MCF 10A (cell line): ENCODE measurements around the gene FGFR2. TPM values are rescaled to one million over a fixed set of nuclear protein-coding genes. Genes with fewer than 3 reads are reported as not detected.

Experiments
- BruUV-seq: library from RNA; stranded (reverse); fragments of 400-500 nt; replicated peaks from 2 replicates; lab custom pipeline; 2021; lab: Mats Ljungman, UMichigan
- CTCF ChIA-PET: fragments of 300-600 bp; sonication (Branson Sonifier 250); formaldehyde crosslinking; extraction: SDS; loops from one replicate; lab custom pipeline; 2021; ENCODE audit warnings: antibody characterized with exemption, inconsistent platforms; lab: Yijun Ruan, JAX
- POLR2A ChIA-PET: fragments of 300-600, 350-650 bp; sonication (Branson Sonifier 250); formaldehyde crosslinking; extraction: SDS; loops from one replicate; lab custom pipeline; 2020; ENCODE audit warnings: antibody characterized with exemption, inconsistent platforms; lab: Yijun Ruan, JAX
- DNase-seq: peaks from one replicate; pipeline ENCODE4 v3.0.0-alpha.2; 2018; ENCODE audit not compliant: unreplicated experiment
- H3K27ac Mint-ChIP-seq: one replicate; pipeline ENCODE4 v1.8.0; 2022; ENCODE audit warnings: mild to moderate bottlenecking, low read depth, mixed read lengths; ENCODE audit not compliant: unreplicated experiment
- H3K27me3 Mint-ChIP-seq: one replicate; pipeline ENCODE4 v1.8.0; 2022; ENCODE audit warnings: mixed read lengths; ENCODE audit not compliant: insufficient read depth, unreplicated experiment
- H3K36me3 Mint-ChIP-seq: one replicate; pipeline ENCODE4 v1.8.0; 2022; ENCODE audit warnings: mild to moderate bottlenecking, moderate library complexity, mixed read lengths; ENCODE audit not compliant: insufficient read depth, unreplicated experiment
- H3K4me1 Mint-ChIP-seq: one replicate; pipeline ENCODE4 v1.8.0; 2022; ENCODE audit warnings: mixed read lengths; ENCODE audit not compliant: insufficient read depth, unreplicated experiment
- H3K4me3 Mint-ChIP-seq: one replicate; pipeline ENCODE4 v1.8.0; 2022; ENCODE audit warnings: mild to moderate bottlenecking, moderate library complexity, mixed read lengths; ENCODE audit not compliant: unreplicated experiment
- H3K9me3 Mint-ChIP-seq: one replicate; pipeline ENCODE4 v1.8.0; 2022; ENCODE audit warnings: mixed read lengths; ENCODE audit not compliant: unreplicated experiment
- CTCF ChIP-seq: fragments of 200-600 bp; IDR thresholded peaks from one replicate; pipeline ENCODE4 v1.8.0; 2022; ENCODE audit warnings: antibody characterized with exemption, mild to moderate bottlenecking; ENCODE audit not compliant: unreplicated experiment
- intact Hi-C: fragments of 100-400 bp; cut with micrococcal nuclease; formaldehyde crosslinking; loops from 2 replicates; pipeline ENCODE4 v1.14.1; 2022
- total RNA-seq: library from RNA; stranded (reverse); gene quantifications from 2 replicates; pipeline ENCODE4 v1.2.3, GENCODE V29; 2022

Gene FGFR2
- total RNA-seq, 1 experiment from 2014 or later: 2.7 TPM

- ChIA-PET CTCF (no interaction called here), POLR2A (no interaction called here)
- Mint-ChIP-seq H3K36me3 (no peaks in the 10 kb centered on the region), H3K27ac (no peak overlapping the region), H3K4me1 (peaks cover 16% of the 10 kb centered on the region), H3K27me3 (no peaks in the 10 kb centered on the region), H3K4me3 (no peak overlapping the region), H3K9me3 (no peaks in the 10 kb centered on the region)
- BruUV-seq: no TSS peak
- no peak for TF ChIP-seq CTCF
- intact Hi-C loops: no loop called here
- no peak for DNase-seq
These were observed 136.9 kb downstream of the FGFR2 start for GRCh38 chr10:121461307-121461706.

- no peak overlapping the region for H3K4me3 Mint-ChIP-seq
- TF ChIP-seq CTCF: no peak
- no peaks in the 10 kb centered on the region for H3K9me3 Mint-ChIP-seq
- BruUV-seq: no TSS peak
- intact Hi-C loops: no loop called here
- no peaks in the 10 kb centered on the region for H3K27me3 Mint-ChIP-seq
- no peaks in the 10 kb centered on the region for H3K36me3 Mint-ChIP-seq
- ChIA-PET CTCF (no interaction called here), POLR2A (no interaction called here)
- peaks cover 16% of the 10 kb centered on the region for H3K4me1 Mint-ChIP-seq
- peak; percentile 77 for DNase-seq
- no peak overlapping the region for H3K27ac Mint-ChIP-seq
These were observed 137.5 kb downstream of the FGFR2 start for GRCh38 chr10:121460733-121461132.

- peak overlapping the region; percentile 15 for H3K4me3 Mint-ChIP-seq
These were observed 138.4 kb downstream of the FGFR2 start for GRCh38 chr10:121459622-121460453.

More at GRCh38 chr10:121459622-121460453, 138.4 kb downstream of the FGFR2 start:
- DNase-seq: peak; percentile 66
- Mint-ChIP-seq H3K36me3 (no peaks in the 10 kb centered on the region), H3K9me3 (no peaks in the 10 kb centered on the region), H3K27ac (peak overlapping the region; percentile 74), H3K4me1 (peaks cover 16% of the 10 kb centered on the region), H3K27me3 (no peaks in the 10 kb centered on the region)
- POLR2A ChIA-PET: interaction anchor here (1.0 kb wide), 1 partner anchor 68 kb away, joined by 3 read pairs; no protein-coding TSS in a partner anchor
- no peak for TF ChIP-seq CTCF
- no TSS peak for BruUV-seq
- intact Hi-C loops: loop anchor here (5.0 kb wide), 1 partner anchor 43 kb away; no protein-coding TSS in a partner anchor
- CTCF ChIA-PET: no interaction called here
